ENCODE measurements around the gene FXYD4. TPM values are rescaled to one million over a fixed set of nuclear protein-coding genes. Genes with fewer than 3 reads are reported as not detected.
"Not testable (repeated sequence)": the region's sequence is repeated elsewhere in the genome, so short reads cannot be mapped to it uniquely, and the experiment has no call there.

Gene FXYD4
- total RNA-seq, 1 experiment from 2014 or later, result not detected

DNA sequence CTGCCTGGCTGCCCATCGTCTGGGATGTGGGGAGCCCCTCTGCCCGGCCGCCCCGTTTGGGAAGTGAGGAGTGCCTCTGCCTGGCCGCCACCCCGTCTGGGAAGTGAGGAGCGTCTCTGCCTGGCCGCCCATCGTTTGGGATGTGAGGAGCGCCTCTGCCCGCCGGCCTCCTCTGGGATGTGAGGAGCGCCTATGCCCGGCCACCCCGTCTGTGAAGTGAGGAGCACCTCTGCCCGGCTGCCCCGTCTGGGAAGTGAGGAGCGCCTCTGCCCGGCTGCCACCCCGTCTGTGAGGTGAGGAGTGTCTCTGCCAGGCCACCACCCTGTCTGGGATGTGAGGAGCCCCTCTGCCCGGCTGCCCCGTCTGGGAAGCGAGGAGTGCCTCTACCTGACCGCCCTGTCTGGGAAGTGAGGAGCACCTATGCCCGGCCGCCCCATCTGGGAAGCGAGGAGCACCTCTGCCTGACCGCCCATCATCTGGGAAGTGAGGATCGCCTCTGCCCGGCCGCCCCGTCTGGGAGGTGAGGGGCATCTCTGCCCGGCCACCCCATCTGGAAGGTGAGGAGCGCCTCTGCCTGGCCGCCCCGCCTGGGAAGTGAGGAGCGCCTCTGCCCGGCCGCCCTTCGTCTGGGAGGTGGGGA is 42.1 kb upstream of the FXYD4 start:
- not testable (repeated sequence) for H4K20me1 ChIP-seq (ENCODE audit: insufficient read depth, low read depth, low read length); H3K27me3 ChIP-seq (ENCODE audit: low read length); H3K9me3 ChIP-seq (ENCODE audit: low read length); H2AFZ ChIP-seq (ENCODE audit: low read length); H3K4me3 ChIP-seq (ENCODE audit: low read length); H3K79me2 ChIP-seq (ENCODE audit: low read length); H3K27ac ChIP-seq (ENCODE audit: low read length); DNase-seq; H3K36me3 ChIP-seq (ENCODE audit: insufficient read depth, low read length); H3K9me2 ChIP-seq (replicated peaks; ENCODE audit: insufficient read depth, low read length); H3K9ac ChIP-seq (ENCODE audit: low read length); H3K4me2 ChIP-seq (ENCODE audit: low read depth, low read length, poor library complexity, severe bottlenecking); H3K4me1 ChIP-seq (ENCODE audit: low read length)

DNA sequence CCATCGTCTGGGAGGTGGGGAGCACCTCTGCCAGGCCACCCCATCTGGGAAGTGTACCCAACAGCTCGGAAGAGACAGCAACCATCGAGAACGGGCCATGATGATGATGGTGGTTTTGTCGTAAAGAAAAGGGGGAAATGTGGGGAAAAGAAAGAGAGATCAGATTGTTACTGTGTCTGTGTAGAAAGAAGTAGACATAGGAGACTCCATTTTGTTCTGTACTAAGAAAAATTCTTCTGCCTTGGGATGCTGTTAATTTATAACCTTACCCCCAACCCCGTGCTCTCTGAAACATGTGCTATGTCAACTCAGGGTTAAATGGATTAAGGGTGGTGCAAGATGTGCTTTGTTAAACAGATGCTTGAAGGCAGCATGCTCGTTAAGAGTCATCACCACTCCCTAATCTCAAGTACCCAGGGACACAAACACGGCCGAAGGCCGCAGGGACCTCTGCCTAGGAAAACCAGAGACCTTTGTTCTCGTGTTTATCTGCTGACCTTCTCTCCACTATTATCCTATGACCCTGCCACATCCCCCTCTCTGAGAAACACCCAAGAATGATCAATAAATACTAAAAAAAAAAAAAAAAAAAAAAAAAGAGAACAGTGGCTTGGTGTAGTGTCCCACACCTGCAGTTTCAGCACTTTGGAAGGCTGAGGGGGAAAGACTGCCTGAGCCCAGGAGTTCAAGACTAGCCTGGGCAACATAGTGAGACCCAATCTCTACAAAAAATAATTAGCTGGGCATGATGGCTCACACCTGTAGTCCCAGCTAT is 41.2 kb upstream of the FXYD4 start:
- not testable (repeated sequence) for H3K9me2 ChIP-seq (replicated peaks; ENCODE audit: insufficient read depth, low read length); H2AFZ ChIP-seq (ENCODE audit: low read length); H3K79me2 ChIP-seq (ENCODE audit: low read length); H3K4me3 ChIP-seq (ENCODE audit: low read length); H3K27ac ChIP-seq (ENCODE audit: low read length); H3K9ac ChIP-seq (ENCODE audit: low read length); H3K4me1 ChIP-seq (ENCODE audit: low read length); H3K4me2 ChIP-seq (ENCODE audit: low read depth, low read length, poor library complexity, severe bottlenecking); H4K20me1 ChIP-seq (ENCODE audit: insufficient read depth, low read depth, low read length); H3K9me3 ChIP-seq (ENCODE audit: low read length); DNase-seq; H3K27me3 ChIP-seq (ENCODE audit: low read length); H3K36me3 ChIP-seq (ENCODE audit: insufficient read depth, low read length)

DNA sequence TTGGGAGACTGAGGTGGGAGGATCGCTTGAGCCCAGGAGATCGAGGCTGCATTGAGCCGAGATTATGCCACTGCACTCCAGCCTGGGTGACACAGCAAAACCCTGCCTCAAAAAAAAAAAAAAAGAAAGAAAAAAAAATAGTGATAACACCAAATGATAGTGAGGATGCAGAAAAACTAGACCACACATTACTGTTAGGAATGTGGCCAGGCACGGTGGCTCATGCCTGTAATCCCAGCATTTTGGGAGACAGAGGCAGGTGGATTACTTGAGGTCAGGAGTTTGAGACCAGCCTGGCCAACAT is 40.7 kb upstream of the FXYD4 start:
- H3K4me1 ChIP-seq (ENCODE audit: low read length); H3K4me2 ChIP-seq (ENCODE audit: low read depth, low read length, poor library complexity, severe bottlenecking); H3K27me3 ChIP-seq (ENCODE audit: low read length); H2AFZ ChIP-seq (ENCODE audit: low read length); DNase-seq; H3K9me3 ChIP-seq (ENCODE audit: low read length); H3K79me2 ChIP-seq (ENCODE audit: low read length); H4K20me1 ChIP-seq (ENCODE audit: insufficient read depth, low read depth, low read length); H3K27ac ChIP-seq (ENCODE audit: low read length); H3K9me2 ChIP-seq (replicated peaks; ENCODE audit: insufficient read depth, low read length); H3K4me3 ChIP-seq (ENCODE audit: low read length); H3K9ac ChIP-seq (ENCODE audit: low read length); H3K36me3 ChIP-seq (ENCODE audit: insufficient read depth, low read length): not testable (repeated sequence)

DNA sequence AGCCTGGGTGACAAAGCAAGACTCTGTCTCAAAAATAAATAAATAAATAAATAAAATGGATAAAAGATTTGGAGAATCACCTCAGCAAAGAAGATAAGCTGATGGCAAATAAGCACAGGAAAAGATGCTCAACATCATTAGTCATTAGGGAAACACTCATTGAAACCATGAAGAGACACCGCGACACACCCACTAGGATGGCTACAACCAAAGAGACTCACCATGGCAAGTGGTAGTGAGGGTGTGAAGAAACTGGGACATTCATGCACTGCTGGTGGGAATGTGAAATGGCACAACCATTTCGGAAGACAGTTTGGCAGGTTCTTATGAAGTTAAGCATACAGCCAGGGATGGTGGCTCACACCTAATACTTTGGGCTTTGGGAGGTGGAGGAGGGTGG is 37.8 kb upstream of the FXYD4 start:
- Histone ChIP-seq H3K4me3 (ENCODE audit: low read length) (no peak overlapping the region), H3K9ac (ENCODE audit: low read length) (no peak overlapping the region), H3K9me2 (replicated peaks; ENCODE audit: insufficient read depth, low read length) (no peaks in the 10 kb centered on the region), H2AFZ (ENCODE audit: low read length) (no peak overlapping the region), H4K20me1 (ENCODE audit: insufficient read depth, low read depth, low read length) (no peaks in the 10 kb centered on the region), H3K4me1 (ENCODE audit: low read length) (no peaks in the 10 kb centered on the region), H3K79me2 (ENCODE audit: low read length) (no peaks in the 10 kb centered on the region), H3K9me3 (ENCODE audit: low read length) (no peaks in the 10 kb centered on the region), H3K36me3 (ENCODE audit: insufficient read depth, low read length) (no peaks in the 10 kb centered on the region), H3K27me3 (ENCODE audit: low read length) (no peaks in the 10 kb centered on the region), H3K27ac (ENCODE audit: low read length) (no peak overlapping the region), H3K4me2 (ENCODE audit: low read depth, low read length, poor library complexity, severe bottlenecking) (no peak overlapping the region)
- no peak for DNase-seq

DNA sequence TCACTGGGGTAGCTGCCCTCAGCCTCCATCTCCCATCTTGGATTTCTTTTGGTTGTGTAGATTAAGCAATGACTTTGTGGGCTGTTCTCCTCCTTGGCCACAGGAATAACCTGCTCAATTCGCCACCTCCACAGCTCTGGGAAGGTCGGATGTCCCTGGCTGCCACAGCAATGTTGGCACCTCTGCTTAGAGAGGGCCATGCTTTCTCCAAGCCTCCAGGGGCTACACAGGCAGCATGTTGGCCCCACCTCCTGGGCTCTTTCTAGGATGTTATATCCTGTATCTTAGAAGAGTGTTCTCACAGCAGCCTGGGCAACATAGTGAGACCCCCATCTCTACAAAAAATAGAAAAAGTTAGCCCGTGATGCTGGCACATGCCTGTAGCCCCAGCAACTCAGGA is 35.4 kb upstream of the FXYD4 start:
- no peak for DNase-seq
- no peaks in the 10 kb centered on the region for H3K4me1 ChIP-seq (ENCODE audit: low read length)
- no peaks in the 10 kb centered on the region for H3K9me3 ChIP-seq (ENCODE audit: low read length)
- no peaks in the 10 kb centered on the region for H3K36me3 ChIP-seq (ENCODE audit: insufficient read depth, low read length)
- no peaks in the 10 kb centered on the region for H3K9me2 ChIP-seq (replicated peaks; ENCODE audit: insufficient read depth, low read length)
- H4K20me1 ChIP-seq (ENCODE audit: insufficient read depth, low read depth, low read length), result no peaks in the 10 kb centered on the region
- H3K27ac ChIP-seq (ENCODE audit: low read length), result no peak overlapping the region
- no peak overlapping the region for H3K4me3 ChIP-seq (ENCODE audit: low read length)
- H2AFZ ChIP-seq (ENCODE audit: low read length), result no peak overlapping the region
- no peak overlapping the region for H3K9ac ChIP-seq (ENCODE audit: low read length)
- no peaks in the 10 kb centered on the region for H3K79me2 ChIP-seq (ENCODE audit: low read length)
- H3K27me3 ChIP-seq (ENCODE audit: low read length), result no peaks in the 10 kb centered on the region
- H3K4me2 ChIP-seq (ENCODE audit: low read depth, low read length, poor library complexity, severe bottlenecking), result no peak overlapping the region

DNA sequence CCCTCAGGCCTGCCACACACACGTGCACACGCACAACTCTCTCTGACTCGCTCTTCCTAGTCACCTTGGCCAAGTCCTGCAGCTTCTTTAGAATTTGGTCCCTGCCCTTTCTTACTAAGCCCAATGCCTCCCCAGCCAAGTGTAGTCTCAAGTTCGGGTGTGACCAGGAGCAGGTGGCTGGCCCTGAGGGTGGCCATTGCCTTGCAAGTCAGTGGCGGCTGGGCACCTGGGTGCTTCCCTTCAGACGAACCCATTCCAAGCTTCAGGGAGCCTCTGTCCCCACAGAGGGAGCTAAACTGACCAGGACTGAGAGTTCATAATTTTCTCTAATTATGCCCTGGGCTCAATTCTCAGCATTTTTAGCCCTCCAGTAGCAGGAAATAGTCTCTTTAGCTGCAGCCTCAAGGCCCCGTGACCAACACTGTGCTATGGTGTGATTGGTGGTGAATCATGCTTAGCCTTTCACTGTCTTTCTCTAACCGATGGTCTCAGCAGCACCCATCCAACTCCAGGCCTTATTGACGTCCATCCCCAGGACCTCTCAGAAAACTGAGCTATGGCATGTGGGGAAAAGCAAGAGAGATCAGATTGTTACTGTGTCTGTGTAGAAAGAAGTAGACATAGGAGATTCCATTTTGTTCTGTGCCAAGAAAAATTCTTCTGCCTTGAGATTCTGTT is 34.7 kb upstream of the FXYD4 start:
- Histone ChIP-seq H3K9ac (ENCODE audit: low read length) (no peak overlapping the region), H3K27me3 (ENCODE audit: low read length) (no peaks in the 10 kb centered on the region), H3K9me3 (ENCODE audit: low read length) (no peaks in the 10 kb centered on the region), H3K4me3 (ENCODE audit: low read length) (no peak overlapping the region), H3K27ac (ENCODE audit: low read length) (no peak overlapping the region), H3K79me2 (ENCODE audit: low read length) (no peaks in the 10 kb centered on the region), H3K4me2 (ENCODE audit: low read depth, low read length, poor library complexity, severe bottlenecking) (no peak overlapping the region), H3K9me2 (replicated peaks; ENCODE audit: insufficient read depth, low read length) (no peaks in the 10 kb centered on the region), H4K20me1 (ENCODE audit: insufficient read depth, low read depth, low read length) (no peaks in the 10 kb centered on the region), H2AFZ (ENCODE audit: low read length) (no peak overlapping the region), H3K36me3 (ENCODE audit: insufficient read depth, low read length) (no peaks in the 10 kb centered on the region), H3K4me1 (ENCODE audit: low read length) (no peaks in the 10 kb centered on the region)
- no peak for DNase-seq

DNA sequence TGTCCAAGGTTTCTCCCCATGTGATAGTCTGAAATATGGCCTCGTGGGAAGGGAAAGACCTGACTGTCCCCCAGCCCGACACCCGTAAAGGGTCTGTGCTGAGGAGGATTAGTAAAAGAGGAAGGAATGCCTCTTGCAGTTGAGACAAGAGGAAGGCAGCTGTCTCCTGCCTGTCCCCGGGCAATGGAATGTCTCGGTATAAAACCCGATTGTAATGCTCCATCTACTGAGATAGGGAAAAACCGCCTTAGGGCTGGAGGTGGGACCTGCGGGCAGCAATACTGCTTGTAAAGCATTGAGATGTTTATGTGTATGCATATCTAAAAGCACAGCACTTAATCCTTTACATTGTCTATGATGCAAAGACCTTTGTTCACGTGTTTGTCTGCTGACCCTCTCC is 33.9 kb upstream of the FXYD4 start:
- H3K4me2 ChIP-seq (ENCODE audit: low read depth, low read length, poor library complexity, severe bottlenecking); H2AFZ ChIP-seq (ENCODE audit: low read length); H3K9me2 ChIP-seq (replicated peaks; ENCODE audit: insufficient read depth, low read length): not testable (repeated sequence)

DNA sequence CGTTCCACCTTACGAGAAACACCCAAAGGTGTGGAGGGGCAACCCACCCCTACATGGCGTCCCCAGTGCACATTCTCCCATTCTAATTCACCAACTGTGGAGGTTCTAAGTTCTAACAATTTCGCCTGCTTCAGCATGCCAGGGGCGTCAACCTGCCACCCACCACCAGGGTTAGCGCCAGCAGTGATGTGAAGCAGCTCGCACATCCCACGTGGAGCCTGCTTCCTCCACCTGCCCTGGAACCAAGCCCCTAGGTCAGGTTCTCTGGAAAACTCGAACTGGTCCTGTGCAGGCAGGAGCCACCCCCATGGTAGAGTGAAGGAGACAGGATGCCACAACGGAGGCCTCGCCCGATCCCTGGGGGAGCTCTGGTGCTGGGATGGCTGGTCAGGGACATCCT is 33.3 kb upstream of the FXYD4 start:
- Histone ChIP-seq H3K4me2 (ENCODE audit: low read depth, low read length, poor library complexity, severe bottlenecking) (no peak overlapping the region), H3K36me3 (ENCODE audit: insufficient read depth, low read length) (no peaks in the 10 kb centered on the region), H3K27ac (ENCODE audit: low read length) (no peak overlapping the region), H3K27me3 (ENCODE audit: low read length) (no peaks in the 10 kb centered on the region), H4K20me1 (ENCODE audit: insufficient read depth, low read depth, low read length) (no peaks in the 10 kb centered on the region), H2AFZ (ENCODE audit: low read length) (no peak overlapping the region), H3K9ac (ENCODE audit: low read length) (no peak overlapping the region), H3K9me2 (replicated peaks; ENCODE audit: insufficient read depth, low read length) (no peaks in the 10 kb centered on the region), H3K4me3 (ENCODE audit: low read length) (no peak overlapping the region), H3K9me3 (ENCODE audit: low read length) (no peaks in the 10 kb centered on the region), H3K4me1 (ENCODE audit: low read length) (no peaks in the 10 kb centered on the region), H3K79me2 (ENCODE audit: low read length) (no peaks in the 10 kb centered on the region)
- DNase-seq, result no peak

More for the DNA sequence above, 33.9 kb upstream of the FXYD4 start:
- H3K9ac ChIP-seq (ENCODE audit: low read length); H3K9me3 ChIP-seq (ENCODE audit: low read length); H3K27me3 ChIP-seq (ENCODE audit: low read length); H3K4me1 ChIP-seq (ENCODE audit: low read length); H3K4me3 ChIP-seq (ENCODE audit: low read length); H4K20me1 ChIP-seq (ENCODE audit: insufficient read depth, low read depth, low read length); DNase-seq; H3K36me3 ChIP-seq (ENCODE audit: insufficient read depth, low read length); H3K27ac ChIP-seq (ENCODE audit: low read length); H3K79me2 ChIP-seq (ENCODE audit: low read length): not testable (repeated sequence)
